GM18520 (cell line): ENCODE results near the gene ABHD17C.
"Not testable (repeated sequence)": the region's sequence is repeated elsewhere in the genome, so short reads cannot be mapped to it uniquely, and the experiment has no call there.

ENCODE experiments used
- ATAC-seq: cut with Tn5 transposase; IDR thresholded peaks from one replicate; pipeline ENCODE4 v1.9.1; 2021; ENCODE audit not compliant: unreplicated experiment

Gene ABHD17C

DNA sequence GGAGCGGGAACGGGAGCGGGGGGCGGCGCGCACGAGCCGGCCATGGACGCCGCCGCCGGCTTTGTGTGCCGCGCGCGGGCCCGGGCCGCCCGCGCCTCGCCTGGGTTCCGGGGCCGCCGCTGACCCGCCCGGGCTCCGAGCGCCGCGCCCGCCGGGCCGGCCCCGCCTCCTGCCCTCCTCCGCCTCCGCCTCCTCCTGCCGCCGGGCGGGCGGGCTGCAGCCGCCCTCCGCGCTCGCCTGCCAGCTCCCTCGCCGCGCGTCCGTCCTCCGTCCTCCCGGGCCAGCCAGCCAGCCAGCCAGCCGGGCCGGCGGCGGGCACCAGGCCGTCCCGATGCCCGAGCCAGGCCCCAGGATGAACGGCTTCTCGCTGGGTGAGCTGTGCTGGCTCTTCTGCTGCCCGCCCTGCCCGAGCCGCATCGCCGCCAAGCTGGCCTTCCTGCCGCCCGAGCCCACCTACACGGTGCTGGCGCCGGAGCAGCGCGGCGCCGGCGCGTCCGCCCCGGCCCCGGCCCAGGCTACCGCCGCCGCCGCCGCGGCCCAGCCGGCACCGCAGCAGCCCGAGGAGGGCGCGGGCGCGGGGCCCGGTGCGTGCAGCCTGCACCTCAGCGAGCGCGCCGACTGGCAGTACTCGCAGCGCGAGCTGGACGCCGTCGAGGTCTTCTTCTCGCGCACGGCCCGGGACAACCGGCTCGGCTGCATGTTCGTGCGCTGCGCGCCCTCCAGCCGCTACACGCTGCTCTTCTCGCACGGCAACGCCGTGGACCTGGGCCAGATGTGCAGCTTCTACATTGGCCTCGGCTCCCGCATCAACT, at the start of gene ABHD17C:
TSS of gene ABHD17C (plus strand) at position 212 of the 812 bp plus-strand sequence. CDS start at position 332, 120 bp downstream.
- ATAC-seq: no peak

DNA sequence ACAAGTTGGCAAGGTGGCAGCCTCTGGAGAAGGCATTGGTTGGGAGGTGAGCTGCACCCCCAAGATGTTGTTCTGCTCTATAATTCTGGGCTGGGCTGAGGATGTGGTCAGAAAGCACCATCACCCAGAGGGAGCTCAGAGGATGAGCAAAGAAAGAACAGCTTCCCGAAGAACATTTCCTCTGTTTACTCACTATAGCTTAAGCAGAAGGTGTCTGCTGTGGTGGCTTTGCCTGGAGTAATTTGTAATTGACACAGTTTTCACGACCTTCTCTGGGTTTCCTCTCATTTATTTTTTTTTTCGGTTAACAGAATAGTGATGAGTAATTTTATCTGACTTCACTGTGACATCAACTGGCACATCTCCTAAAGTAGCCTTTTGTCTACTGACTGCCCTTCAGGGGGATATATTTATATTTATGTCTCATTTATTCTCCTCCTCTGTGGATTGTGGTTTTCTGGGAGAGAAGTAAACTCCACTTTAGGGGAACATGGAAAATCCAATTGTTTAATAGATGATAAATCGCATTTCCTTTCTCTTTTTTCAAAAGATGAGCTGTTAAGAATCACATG, 49.5 kb upstream of the ABHD17C start:
- ATAC-seq: no peak

DNA sequence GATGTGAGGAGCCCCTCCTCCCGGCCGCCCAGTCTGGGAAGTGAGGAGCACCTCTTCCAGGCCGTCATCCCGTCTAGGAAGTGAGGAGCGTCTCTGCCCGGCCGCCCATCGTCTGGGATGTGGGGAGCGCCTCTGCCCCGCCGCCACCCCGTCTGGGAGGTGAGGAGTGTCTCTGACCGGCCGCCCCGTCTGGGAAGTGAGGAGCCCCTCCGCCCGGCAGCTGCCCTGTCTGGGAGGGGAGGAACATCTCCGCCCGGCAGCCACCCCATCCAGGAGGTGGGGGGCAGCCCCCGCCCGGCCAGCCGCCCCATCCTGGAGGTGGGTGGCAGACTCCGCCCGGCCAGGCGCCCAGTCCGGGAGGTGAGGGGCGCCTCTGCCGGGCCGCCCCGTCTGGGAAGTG, 47.7 kb upstream of the ABHD17C start:
- not testable (repeated sequence) for ATAC-seq

DNA sequence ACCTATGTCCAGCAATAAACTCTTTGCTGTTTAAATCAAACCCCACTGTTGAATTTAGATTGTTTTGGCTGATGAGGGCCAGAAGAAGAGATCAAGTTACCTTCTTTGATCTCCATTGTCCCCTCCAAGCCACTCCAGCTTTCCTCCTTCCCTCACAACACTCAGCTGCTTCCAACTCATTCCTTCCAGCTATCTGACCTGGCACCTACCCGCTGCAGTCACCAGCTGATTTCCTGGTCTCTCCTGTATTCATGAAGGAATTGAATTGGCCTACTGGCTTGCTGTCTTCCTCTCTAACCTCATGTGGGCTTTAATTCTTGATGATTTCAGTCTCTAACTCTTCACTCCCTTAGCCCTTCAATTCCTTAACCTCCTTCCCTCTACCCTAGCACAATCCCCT, 40.8 kb upstream of the ABHD17C start:
- no peak for ATAC-seq

DNA sequence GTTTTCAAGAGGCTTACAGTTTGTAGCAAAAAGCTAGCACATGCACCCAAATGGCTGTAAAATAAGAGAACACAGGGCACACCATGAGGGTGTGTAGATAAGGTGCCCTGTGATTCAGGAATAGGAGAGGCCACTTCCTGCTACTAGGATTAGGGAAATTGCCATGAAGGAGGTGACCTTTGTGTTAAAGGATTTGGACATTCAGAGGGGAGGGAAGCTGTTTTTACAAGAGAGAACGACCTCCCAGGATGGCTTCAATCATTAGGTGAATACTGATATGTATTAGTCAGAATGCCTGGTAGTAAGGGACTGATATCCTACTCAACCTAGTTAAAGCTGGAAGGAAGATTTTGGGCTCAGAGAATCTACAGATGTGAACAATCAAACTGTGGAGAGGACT, 35.7 kb upstream of the ABHD17C start:
- ATAC-seq: no peak

DNA sequence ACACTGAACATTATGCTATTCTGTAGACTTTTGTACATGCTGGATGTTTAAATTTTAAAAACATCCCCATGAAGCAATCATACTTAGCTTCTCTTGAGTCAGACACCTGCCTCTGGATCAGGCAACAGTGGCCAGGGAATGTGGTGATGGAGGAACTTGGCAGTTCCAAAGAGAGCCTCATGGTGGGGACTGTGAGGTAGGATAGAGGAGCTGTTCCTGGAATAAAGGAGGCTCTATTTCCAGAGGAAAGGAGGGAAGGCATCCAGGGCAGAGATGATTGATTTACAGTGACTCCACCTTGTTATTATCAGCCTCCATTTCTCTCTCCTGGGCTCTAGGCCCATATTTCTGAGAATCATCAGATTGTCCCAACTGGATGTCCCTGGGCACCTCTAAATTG, 35.0 kb upstream of the ABHD17C start:
- ATAC-seq: no peak

DNA sequence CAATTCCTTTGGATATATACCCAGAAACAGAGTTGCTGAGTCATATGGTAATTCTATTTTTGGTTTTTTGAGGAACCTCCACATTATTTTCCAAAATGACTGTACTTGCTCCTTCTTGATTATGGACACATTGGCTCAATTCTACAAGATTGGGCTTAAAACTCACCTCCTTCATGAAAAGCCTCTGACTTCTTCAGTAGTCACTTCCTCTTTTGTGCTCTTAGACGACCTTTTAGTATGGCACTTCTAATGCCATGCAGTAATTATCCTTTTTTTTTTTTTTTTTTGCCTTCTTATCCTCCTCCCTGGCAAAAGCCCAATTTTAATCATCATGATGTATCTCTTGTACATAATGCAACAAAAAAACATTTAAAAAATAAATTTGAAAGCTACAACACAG, 33.0 kb upstream of the ABHD17C start:
- no peak for ATAC-seq

DNA sequence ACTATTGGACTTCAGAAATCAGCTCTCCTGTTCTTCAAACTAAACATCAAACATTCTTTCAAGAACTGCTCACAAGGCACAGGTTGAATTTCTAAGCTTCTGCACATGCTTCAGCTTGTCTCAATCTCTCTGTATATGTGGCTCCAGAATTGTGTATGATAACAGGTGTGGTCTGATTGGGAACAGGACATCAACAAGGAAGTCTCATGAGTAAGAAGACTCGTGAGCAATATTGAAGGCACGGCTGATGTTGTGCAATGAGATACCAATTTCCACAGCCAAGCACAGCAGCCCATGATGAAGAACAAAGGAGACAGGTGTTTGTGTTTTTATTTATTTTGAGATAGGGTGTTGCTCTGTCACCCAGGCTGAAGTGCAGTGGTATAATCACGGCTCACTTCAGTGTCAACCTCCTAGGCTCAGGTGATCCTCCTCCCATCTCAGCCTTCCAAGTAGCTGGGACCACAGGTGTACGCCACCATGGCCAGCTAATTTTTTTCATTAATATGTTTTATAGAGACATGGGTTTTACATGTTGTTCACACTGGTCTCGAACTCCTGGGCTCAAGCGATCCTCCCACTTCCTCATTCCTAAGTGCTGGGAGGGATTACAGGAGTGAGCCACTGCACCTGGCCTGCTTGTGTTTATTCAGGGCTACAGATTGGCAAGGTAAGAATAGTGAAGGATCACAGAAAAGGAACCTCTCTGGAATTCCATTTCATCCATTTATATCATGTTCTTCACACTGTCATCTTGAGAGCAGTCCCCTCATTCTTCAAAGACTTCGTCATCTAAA, 32.2 kb upstream of the ABHD17C start:
- ATAC-seq: no peak

DNA sequence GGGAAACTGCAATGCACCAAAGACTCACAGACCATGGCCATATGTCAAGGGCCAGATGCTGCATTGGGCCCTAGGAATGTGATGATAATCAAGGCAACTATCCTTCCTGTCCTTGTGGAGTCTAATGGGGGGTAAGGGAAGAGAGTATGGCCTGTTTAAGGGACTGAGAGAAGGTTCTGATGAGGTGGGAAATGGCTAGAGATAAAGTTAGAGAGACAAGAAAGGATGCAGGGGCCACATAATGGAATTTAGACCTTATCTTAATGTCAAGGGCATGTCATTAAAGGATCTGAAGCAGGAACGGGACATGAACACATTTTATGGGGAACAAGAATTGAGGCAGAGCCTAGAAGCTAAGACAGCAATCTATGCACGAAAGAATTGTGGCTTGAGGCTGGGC, 30.0 kb upstream of the ABHD17C start:
- no peak for ATAC-seq

DNA sequence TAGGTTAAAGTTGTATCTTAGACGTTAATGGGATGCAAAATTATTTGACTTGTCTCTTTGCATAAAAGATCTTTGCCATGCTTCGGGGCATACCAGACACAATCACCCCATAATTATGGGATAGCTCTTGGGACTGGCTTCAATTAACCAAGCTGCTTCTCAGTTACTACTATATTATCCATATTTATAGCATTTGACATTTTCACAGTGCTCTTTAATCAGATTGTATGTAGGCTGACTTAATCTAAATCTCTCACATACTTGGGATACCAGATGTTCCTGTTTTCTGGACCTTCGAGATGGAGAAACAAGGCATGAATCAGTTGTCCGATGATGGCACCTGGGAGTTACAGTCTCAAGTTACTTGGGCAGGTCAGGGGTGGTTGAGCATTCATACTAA, 27.2 kb upstream of the ABHD17C start:
- ATAC-seq: no peak

DNA sequence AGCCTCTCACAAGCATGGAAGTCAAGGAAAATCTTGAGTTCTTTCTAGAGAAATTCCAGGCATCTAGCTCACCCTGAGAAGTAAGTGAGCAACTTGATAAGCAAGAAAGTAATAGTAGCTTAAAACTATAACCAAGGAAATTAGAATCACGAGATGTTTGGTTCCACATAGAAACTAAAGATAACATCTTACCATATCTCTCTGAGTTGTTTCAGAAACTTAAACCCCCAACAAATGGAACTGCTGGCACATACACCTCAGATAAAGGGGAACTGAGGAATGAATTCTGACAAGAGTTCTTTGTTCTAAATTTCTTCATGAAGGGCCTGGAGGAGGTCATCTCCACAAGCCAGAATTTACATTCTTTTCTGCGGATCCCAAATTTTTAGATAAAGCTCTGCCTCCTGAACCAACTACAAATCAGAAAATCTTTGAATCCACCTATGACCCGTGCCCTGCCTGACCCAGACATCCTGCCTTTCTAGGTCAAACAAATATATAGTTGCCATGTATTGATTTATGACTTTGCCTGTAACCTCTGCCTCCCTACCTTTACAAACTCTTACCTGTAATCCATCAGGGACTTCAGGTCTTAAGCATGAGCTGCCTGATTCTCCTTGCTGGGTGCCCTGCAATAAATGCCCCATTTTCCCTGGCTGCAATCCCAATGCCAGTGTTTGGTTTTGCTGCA, 26.4 kb upstream of the ABHD17C start:
- ATAC-seq: no peak

DNA sequence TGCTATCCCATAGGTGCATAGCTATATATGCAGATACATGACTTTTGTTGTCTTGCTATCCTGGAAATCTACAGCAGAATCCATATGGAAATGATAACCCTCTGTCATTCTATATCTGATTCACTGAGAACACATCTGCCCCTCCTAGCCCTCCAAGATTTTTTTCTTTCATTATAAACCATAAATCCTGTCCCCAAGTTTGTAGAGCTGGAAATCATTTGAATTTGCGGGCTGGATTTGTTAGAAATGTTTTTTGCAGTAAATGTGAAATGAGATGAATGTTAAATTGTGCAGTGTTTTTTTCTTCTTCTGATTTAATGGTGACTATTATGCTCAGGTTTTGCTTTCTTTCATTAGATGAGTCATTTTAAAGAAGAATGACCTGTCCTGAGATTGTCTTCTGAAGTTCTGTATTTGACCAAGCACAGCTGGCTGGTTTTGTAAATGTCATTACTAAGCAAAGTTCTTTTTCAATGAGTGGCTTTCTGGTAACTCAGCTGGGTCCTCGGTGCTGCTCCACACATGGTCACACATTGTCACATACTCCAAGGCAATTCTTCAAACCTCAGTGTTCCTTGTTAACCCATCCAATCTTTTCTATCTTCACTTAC, 25.3 kb upstream of the ABHD17C start:
- ATAC-seq: no peak

DNA sequence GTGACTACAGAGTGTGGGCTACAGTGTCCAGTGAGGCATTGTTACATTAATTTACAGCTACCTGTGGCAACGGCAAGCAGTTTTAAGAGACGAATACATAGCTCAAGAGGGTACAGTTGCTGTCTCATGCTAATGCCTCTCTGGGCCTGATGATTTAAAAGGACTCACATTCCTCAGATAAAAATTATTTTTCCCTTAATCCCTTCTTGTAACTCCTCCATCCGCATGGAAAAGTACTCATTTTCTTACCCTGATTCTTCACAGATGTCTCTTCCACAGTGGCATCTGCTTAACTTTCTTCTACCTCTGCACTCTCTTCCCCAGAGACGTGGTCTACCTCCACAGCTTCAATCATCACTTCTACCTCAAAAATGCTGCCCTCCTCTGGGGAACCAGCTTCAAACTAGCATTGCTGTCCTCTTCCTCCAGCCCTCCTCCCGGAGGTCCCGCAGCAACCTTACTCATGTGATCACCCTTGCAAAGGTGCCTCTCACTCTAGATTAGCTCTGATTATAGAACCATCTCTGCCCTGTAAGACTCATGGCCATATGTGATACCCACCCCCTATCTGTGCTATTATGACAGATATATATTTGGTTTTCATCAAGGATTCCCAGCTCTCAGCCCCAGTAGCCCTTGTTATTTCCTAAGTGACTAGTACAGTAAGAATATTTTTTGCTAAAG, 21.4 kb upstream of the ABHD17C start:
- ATAC-seq: no peak

DNA sequence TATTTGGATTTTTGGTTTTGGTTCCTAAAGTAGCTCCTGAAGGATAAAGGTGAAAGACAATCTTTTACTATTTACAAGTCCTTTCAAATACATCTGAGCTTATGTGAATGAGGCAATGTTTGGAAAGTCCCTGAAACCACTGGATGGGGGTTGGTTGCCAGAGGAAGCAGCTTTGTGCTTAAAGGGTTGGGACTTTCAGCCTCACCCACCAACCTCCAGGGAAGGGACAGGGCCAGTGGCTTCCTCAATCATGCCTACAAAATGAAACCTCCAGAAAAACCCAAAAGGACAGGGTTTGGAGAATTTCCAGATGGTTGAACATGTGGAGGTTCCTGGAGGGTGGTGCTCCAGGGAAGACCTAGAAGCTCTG, 20.9 kb upstream of the ABHD17C start:
- no peak for ATAC-seq

DNA sequence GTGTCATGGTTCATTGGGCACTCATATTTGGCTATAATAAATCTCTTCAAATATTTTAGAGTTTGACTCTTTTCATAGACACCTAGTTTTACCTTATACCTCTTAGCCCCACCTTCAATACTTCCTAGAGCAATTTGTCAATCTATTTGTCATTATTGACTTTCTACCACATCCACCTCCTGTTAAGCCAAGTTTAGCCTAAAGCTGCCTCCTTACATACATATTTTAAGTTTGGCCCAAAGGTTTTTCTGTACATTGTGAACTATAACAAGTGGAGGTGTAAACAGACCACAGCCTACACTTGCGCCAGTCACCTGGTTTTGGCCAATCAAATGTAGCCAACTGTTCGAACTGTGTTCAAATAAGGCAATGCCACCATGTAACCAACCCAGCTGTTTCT, 18.1 kb upstream of the ABHD17C start:
- ATAC-seq: no peak

DNA sequence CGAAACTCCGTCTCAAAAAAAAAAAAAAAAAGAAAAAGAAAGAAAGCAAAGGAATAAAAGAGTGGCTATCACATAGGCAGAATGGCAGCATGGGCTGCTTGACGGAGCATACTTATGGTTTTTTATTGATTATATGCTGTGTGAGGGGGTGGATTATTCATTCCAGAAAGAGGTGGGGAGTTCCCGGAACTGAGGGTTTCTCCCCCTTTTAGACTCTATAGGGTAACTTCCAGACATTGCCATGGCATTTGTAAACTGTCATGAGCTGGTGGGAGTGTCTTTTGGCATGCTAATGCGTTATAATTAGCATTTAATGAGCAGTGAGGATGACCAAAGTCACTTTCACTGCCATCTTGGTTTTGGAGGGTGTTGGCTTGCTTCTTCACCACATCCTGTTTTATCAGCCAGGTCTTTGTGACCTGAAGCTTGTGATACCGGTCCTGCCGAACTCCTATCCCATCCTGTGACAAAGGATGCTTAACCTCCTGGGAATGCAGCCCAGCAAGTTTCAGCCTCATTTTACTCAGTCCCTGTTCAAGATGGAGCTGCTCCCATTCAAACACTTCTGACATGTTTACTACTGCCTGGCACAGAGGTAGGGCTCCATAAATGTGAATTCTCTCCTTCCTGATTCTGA, 15.8 kb upstream of the ABHD17C start:
- no peak for ATAC-seq

DNA sequence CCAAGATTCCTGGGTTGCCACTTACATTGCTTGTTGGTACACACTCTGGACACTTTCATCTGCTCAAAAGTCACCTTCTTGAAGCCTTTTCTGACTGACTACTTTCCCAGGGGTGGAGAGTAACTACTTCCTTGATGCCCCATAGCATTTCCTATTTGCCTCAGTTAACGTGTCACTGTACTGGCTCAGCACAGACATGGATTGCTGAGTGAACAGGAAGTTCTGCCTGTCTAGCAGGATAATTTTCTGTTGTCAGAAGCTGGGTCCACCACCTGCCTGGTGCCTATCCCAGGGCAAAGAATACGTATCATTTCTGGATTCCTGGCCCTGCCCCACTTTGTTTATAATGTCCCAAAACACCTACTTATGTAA, 15.3 kb upstream of the ABHD17C start:
- ATAC-seq: no peak

DNA sequence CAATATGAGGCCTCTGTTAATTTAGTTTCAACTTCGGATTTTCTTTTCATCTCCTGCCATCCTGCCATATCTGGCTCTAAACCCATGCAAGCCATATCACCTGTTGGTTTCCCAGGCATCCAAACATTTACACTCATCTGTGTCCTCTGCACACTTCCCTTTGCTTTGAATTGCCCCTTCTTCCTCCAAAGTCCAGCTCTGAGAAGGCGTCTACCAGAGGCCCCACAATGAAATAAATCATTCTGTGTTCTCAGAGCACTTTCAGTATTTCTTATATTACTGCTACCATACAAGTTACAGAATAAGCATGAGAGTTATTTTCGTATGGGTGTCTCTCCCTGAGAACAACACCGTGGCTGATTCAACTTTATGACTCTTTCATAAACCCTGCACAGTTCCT, 12.9 kb upstream of the ABHD17C start:
- ATAC-seq: no peak

DNA sequence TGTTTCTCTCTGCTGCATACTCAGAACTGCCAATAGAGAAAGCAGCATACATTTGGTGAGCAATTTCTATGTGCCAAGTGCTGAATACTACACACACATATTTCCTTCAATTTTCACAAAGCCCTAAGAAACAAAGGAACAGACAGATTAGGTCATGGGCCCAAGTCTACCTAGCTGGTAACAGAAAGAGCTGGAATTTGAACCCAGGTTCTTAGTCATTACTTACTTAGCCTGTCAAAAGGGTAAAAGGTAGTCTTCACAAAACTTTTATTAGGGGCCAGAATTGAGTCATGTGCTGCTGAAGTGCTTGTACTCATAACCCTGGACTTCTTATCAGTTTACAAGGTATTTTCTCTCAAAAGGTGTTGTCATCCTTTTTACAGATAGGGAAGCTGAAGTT, 10.4 kb upstream of the ABHD17C start:
- no peak for ATAC-seq

DNA sequence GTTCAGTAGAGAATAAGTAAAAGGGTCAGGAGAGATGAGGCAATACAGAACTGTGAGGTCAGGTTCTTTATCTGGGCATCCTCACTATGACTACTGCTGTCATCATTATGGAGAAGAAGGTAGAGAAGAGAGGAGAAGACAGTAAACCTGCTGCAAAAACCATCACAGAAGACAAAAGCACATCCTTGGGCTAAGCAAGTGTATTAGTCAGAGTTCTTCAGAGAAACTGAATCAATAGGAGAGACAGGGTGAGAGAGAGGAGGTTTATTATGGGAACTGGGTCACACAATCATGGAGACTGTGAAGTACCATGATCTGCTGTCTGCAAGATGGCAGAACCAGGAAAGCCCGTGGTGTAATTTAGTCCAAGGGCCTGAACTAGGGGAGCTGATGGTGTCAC, 9.5 kb upstream of the ABHD17C start:
- no peak for ATAC-seq
